Tibial nerve (tissue), 4 donors: ENCODE measurements around the gene DAPK1. TPM values are rescaled to one million over a fixed set of nuclear protein-coding genes. Genes with fewer than 3 reads are reported as not detected.
A peak's percentile ranks its signal among the peaks of the same experiment; 100 is the strongest.

Experiments used
- DNase-seq, 2 donors: peaks; one replicate each; pipeline ENCODE4 v3.0.0-alpha.2; 2019; ENCODE audit warnings: low spot score in 2 of 2
- H3K27ac ChIP-seq, 4 donors: fragments of 200-600 bp; sonication (generic) in 3 of 4; one replicate each; pipeline ENCODE4 v1.5.1; 2017 to 2019; ENCODE audit warnings: mild to moderate bottlenecking in 1 of 4
- H3K27me3 ChIP-seq, 2 donors: fragments of 200-600 bp; sonication (generic) in 1 of 2; one replicate each; pipeline versions ENCODE4 v1.5.1 to v1.6.0; 2017 to 2019
- H3K36me3 ChIP-seq, 3 donors: fragments of 200-600 bp; sonication (generic); one replicate each; pipeline ENCODE4 v1.5.1; 2018 to 2019
- H3K4me1 ChIP-seq, 4 donors: fragments of 200-600 bp; sonication (generic) in 3 of 4; one replicate each; pipeline ENCODE4 v1.5.1; 2017 to 2019
- H3K4me3 ChIP-seq, 4 donors: fragments of 200-600 bp; sonication (generic) in 3 of 4; one replicate each; pipeline ENCODE4 v1.5.1; 2017 to 2019; ENCODE audit warnings: mild to moderate bottlenecking in 1 of 4, moderate library complexity in 1 of 4
- H3K9me3 ChIP-seq, 4 donors: fragments of 200-600 bp; sonication (generic) in 3 of 4; one replicate each; pipeline ENCODE4 v1.5.1; 2017 to 2019
- EP300 ChIP-seq, 2 donors: sonication (generic); formaldehyde crosslinking; IDR thresholded peaks; one replicate each; pipeline ENCODE4 v1.6.1; 2017; ENCODE audit warnings: antibody characterized with exemption in 2 of 2, mild to moderate bottlenecking in 1 of 2
- POLR2A ChIP-seq, 2 donors: fragments of 450-650 bp; IDR thresholded peaks; one replicate each; pipeline ENCODE4 v1.6.1; 2017; ENCODE audit warnings: antibody characterized with exemption in 2 of 2, mild to moderate bottlenecking in 2 of 2, moderate library complexity in 2 of 2
- WGBS, 2 donors: methylation state at CpG; one replicate each; pipeline ENCODE4 v1.1.5; 2018; 5-methylcytosine and 5-hydroxymethylcytosine counted together
- total RNA-seq, 4 donors: library from RNA; depleted of rRNA; stranded (reverse); fragments of >200 nt; gene quantifications; one replicate each; pipeline ENCODE4 v1.1.0, GENCODE V29; 2016
- TF ChIP-seq, protein P1 (sequence below), 5 experiments: fragments of 200-600 bp in 3 of 5; fragments of 450-650 bp in 2 of 5; sonication (generic) in 3 of 5; IDR thresholded peaks; one replicate each; pipeline ENCODE4 v1.5.1; 2016 to 2019; ENCODE audit warnings: antibody characterized with exemption in 5 of 5, mild to moderate bottlenecking in 3 of 5, moderate library complexity in 2 of 5

The DAPK1 gene
- total RNA-seq, 4 donors from 2014 or later, result 58.8 to 97.3 (median 64.2) TPM

DNA sequence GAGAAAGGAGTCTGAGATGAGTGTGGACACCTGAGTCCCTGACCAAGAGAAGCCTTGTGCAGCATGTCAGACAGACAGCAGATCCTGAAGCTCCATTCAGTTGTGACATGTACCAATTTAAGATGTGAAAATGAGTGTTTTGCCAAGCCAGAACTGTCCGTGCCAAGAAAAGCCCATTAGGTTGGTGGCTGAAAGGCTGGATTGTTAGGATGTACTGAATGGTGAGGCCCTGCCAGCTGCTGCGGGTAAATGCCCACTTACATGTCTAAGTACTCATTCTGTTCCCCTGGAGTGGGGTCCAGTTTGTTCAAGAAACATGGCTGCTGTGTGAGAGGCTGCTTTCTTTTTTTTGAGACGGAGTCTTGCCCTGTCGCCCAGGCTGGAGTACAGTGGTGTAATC lies 14.6 kb downstream of the DAPK1 start:
- Histone ChIP-seq H3K27me3 (no peaks in the 10 kb centered on the region), H3K27ac (no peak overlapping the region), H3K36me3 (no peaks in the 10 kb centered on the region), H3K4me3 (no peak overlapping the region), H3K9me3 (no peaks in the 10 kb centered on the region), H3K4me1 (peaks cover 0 to 21% (median 4%) of the 10 kb centered on the region in 4 donors)
- 43 to 58% methylated on average over 4 of the region's 4 CpGs for WGBS, 2 donors
- TF ChIP-seq POLR2A (IDR thresholded peaks at IDR 0.05) (no peak), EP300 (IDR thresholded peaks at IDR 0.05) (no peak)
- TF ChIP-seq, protein P1, sequence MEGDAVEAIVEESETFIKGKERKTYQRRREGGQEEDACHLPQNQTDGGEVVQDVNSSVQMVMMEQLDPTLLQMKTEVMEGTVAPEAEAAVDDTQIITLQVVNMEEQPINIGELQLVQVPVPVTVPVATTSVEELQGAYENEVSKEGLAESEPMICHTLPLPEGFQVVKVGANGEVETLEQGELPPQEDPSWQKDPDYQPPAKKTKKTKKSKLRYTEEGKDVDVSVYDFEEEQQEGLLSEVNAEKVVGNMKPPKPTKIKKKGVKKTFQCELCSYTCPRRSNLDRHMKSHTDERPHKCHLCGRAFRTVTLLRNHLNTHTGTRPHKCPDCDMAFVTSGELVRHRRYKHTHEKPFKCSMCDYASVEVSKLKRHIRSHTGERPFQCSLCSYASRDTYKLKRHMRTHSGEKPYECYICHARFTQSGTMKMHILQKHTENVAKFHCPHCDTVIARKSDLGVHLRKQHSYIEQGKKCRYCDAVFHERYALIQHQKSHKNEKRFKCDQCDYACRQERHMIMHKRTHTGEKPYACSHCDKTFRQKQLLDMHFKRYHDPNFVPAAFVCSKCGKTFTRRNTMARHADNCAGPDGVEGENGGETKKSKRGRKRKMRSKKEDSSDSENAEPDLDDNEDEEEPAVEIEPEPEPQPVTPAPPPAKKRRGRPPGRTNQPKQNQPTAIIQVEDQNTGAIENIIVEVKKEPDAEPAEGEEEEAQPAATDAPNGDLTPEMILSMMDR (IDR thresholded peaks at IDR 0.05), result no peak
- DNase-seq, result no peak

DNA sequence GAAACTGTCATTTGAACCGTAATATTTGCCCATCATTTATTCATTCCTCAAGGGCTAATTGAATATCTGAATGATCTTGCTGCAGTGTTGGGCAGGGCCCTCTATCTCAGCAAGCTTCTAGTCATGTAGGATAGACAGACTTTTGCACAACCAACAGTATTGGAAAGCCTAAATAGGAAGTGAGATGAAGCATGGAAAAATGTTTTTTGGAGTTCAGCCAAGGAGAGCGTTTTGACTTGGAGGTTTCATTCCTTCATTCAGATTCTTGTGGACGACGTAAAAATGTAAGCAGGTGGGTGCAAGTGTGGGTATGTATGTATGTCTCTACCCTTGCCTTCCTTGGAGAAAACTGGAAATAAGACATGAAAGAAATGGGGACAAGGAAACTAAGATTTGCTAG lies 15.5 kb downstream of the DAPK1 start:
- H3K36me3 ChIP-seq, result no peaks in the 10 kb centered on the region
- H3K9me3 ChIP-seq, result no peaks in the 10 kb centered on the region
- H3K27me3 ChIP-seq, result no peaks in the 10 kb centered on the region
- H3K4me1 ChIP-seq, result peaks cover 0 to 22% (median 4%) of the 10 kb centered on the region in 4 donors
- no peak for DNase-seq
- no peak overlapping the region for H3K4me3 ChIP-seq
- TF ChIP-seq, protein P1 (IDR thresholded peaks at IDR 0.05), result no peak
- no peak for TF ChIP-seq EP300 (IDR thresholded peaks at IDR 0.05)
- no peak for TF ChIP-seq POLR2A (IDR thresholded peaks at IDR 0.05)
- no peak overlapping the region for H3K27ac ChIP-seq
- WGBS, 2 donors, result 49 to 57% methylated on average over 4 of the region's 4 CpGs

DNA sequence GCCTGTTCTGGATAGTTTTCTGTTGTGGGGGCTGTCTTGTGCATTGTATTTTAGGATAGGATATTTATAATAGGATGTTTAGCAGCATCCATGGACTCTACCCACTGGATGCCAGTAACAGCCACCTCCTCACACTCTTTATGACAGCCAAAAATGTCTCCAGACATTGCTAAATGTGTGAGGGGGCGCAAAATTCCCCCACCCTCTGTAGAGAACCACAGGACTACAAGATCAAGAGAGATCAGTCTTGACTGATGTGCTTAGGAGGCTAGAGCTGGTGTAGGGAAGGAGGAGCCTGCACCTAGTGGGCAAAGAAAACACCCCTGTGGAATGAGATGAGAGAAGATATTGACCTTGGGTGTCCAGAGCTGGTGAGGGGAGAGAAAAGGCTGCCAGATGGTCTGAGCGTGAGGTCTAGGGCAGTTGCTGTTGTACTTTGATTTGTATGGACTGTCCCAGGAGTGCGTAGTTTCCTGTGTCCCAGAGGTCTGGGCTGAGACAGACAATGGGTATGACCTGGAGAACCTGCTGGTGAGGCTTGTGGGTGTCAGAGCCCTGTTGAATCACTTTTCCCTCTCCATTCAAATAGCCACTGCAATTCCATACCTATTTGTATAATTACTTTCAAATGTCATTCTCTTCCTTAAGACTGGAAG lies 16.3 kb downstream of the DAPK1 start:
- Histone ChIP-seq H3K27me3 (no peaks in the 10 kb centered on the region), H3K27ac (no peak overlapping the region), H3K9me3 (no peaks in the 10 kb centered on the region), H3K4me3 (no peak overlapping the region), H3K36me3 (no peaks in the 10 kb centered on the region), H3K4me1 (peaks cover 0 to 29% (median 4%) of the 10 kb centered on the region in 4 donors)
- WGBS, 2 donors, result 90 to 91% methylated on average over 3 of the region's 3 CpGs
- no peak for DNase-seq
- TF ChIP-seq, protein P1 (IDR thresholded peaks at IDR 0.05), result no peak
- TF ChIP-seq EP300 (IDR thresholded peaks at IDR 0.05), result no peak
- TF ChIP-seq POLR2A (IDR thresholded peaks at IDR 0.05), result no peak

DNA sequence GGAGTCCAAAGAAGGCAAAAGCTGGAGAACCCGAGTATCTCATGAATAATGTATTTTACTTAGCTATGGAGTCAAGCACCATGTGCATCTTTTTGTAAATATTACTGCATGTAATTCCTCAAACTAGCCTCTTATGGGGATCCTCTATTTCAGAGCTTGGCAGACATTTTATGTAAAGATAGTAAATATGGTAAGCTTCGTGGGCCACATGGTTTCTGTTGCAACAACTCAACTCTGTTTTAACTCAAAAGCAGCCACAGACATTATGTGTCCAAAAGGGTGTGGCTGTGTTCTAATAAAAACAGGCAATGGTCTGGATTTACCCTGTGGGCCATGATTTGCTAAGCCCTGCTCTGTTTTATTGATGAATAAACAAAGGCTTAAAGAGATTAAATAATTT lies 17.3 kb downstream of the DAPK1 start:
- no peak for TF ChIP-seq POLR2A (IDR thresholded peaks at IDR 0.05)
- TF ChIP-seq, protein P1 (IDR thresholded peaks at IDR 0.05), result no peak
- DNase-seq, result no peak
- H3K4me1 ChIP-seq, result peaks cover 0 to 31% (median 4%) of the 10 kb centered on the region in 4 donors
- no peaks in the 10 kb centered on the region for H3K27me3 ChIP-seq
- no peak overlapping the region for H3K4me3 ChIP-seq
- no peak overlapping the region for H3K27ac ChIP-seq
- H3K36me3 ChIP-seq, result no peaks in the 10 kb centered on the region
- 51 to 56% methylated on average over 2 of the region's 2 CpGs for WGBS, 2 donors
- no peaks in the 10 kb centered on the region for H3K9me3 ChIP-seq

DNA sequence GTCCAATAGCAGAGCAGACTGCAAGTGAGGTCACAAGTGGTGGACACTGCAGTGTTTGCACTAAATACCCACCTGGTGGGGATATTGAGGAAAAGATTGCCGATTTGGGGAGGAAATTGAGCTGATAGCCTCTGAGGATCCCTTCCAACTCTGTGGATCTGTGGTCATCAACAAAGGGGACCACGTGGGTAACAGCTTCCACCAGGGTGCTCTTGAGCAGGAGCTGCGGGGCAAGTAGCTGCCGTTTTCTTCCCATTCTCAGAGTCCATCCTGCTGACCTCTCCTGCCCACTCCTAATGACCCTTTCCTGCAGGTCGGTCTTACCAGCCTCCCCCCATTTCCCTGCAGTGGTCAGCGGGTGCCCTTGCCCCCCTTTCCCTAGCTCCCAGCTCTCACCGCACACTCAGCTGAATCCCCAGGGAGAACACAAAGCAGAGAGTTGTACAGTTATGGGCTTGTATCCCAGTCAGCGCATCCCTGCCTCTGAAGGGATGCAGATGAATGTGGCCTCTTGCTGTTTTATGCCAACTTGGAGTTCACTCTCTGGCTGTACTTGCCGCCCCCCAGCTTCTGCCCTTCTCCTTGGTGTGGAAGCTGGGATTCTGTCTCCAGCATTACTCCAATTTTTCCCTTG lies 18.0 kb downstream of the DAPK1 start:
- H3K36me3 ChIP-seq, result no peaks in the 10 kb centered on the region
- no peak for DNase-seq
- peak overlapping the region in 1 of 4 donors; percentile 19 for H3K27ac ChIP-seq
- no peaks in the 10 kb centered on the region for H3K27me3 ChIP-seq
- TF ChIP-seq, protein P1 (IDR thresholded peaks at IDR 0.05), result no peak
- no peak overlapping the region for H3K4me3 ChIP-seq
- peaks cover 0 to 31% (median 4%) of the 10 kb centered on the region in 4 donors for H3K4me1 ChIP-seq
- 76 to 77% methylated on average over 9 of the region's 9 CpGs for WGBS, 2 donors
- no peaks in the 10 kb centered on the region for H3K9me3 ChIP-seq
